CD4-positive, alpha-beta T cell treated with Interleukin-2 at 100 ng/mL for 4 hours (primary cell): Measurements from ENCODE around the gene HS3ST3B1.
A peak's percentile ranks its signal among the peaks of the same experiment; 100 is the strongest.

Experiments
- DNase-seq: peaks from one replicate; pipeline ENCODE4 v3.0.0-alpha.2; 2020; ENCODE audit warnings: low spot score

The HS3ST3B1 gene

GRCh38 chr17:14321476-14321949 lies 20.6 kb downstream of the HS3ST3B1 start:
- no peak for DNase-seq

- no peak for DNase-seq
Observed at GRCh38 chr17:14321980-14322776, 21.3 kb downstream of the HS3ST3B1 start.

GRCh38 chr17:14323522-14323981 lies 22.7 kb downstream of the HS3ST3B1 start:
- DNase-seq = no peak

GRCh38 chr17:14325618-14326167 lies 24.8 kb downstream of the HS3ST3B1 start:
- no peak for DNase-seq

- no peak for DNase-seq
Observed at GRCh38 chr17:14329900-14330491, 29.1 kb downstream of the HS3ST3B1 start.

- DNase-seq = no peak
Observed at GRCh38 chr17:14330492-14330962, 29.6 kb downstream of the HS3ST3B1 start.

GRCh38 chr17:14331225-14331981 lies 30.5 kb downstream of the HS3ST3B1 start:
- DNase-seq = no peak

GRCh38 chr17:14331982-14332298 lies 31.1 kb downstream of the HS3ST3B1 start:
- no peak for DNase-seq

- DNase-seq = no peak
Observed at GRCh38 chr17:14332331-14332730, 31.4 kb downstream of the HS3ST3B1 start.

- no peak for DNase-seq
Observed at GRCh38 chr17:14333506-14333905, 32.6 kb downstream of the HS3ST3B1 start.

GRCh38 chr17:14334276-14334840 lies 33.5 kb downstream of the HS3ST3B1 start:
- no peak for DNase-seq

- DNase-seq = peak; percentile 23
Observed at GRCh38 chr17:14334919-14335318, 34.0 kb downstream of the HS3ST3B1 start.

- DNase-seq = no peak
Observed at GRCh38 chr17:14336418-14336817, 35.5 kb downstream of the HS3ST3B1 start.

GRCh38 chr17:14337596-14338079 lies 36.8 kb downstream of the HS3ST3B1 start:
- DNase-seq = no peak

- no peak for DNase-seq
Observed at GRCh38 chr17:14340857-14341754, 40.2 kb downstream of the HS3ST3B1 start.

- DNase-seq = no peak
Observed at GRCh38 chr17:14341866-14342265, 41.0 kb downstream of the HS3ST3B1 start.

GRCh38 chr17:14346801-14347200 lies 45.9 kb downstream of the HS3ST3B1 start:
- no peak for DNase-seq

- DNase-seq = peak; percentile 20
Observed at GRCh38 chr17:14351493-14351892, 50.6 kb downstream of the HS3ST3B1 start.

- DNase-seq = no peak
Observed at GRCh38 chr17:14352136-14352535, 51.3 kb downstream of the HS3ST3B1 start.

GRCh38 chr17:14353861-14354474 lies 53.1 kb downstream of the HS3ST3B1 start:
- no peak for DNase-seq
